HCT116 (cell line): ENCODE results near the gene TMIE. TPM values are rescaled to one million over a fixed set of nuclear protein-coding genes. Genes with fewer than 3 reads are reported as not detected.

Source experiments
- ATAC-seq: fragments of 200-7000 bp; cut with Tn5 transposase; 2 replicates; pipeline ENCODE4 v1.9.1; 2020; ENCODE audit warnings: mild to moderate bottlenecking, moderate library complexity
- BruUV-seq: library from RNA; stranded (reverse); fragments of 400-500 nt; replicated peaks from 2 replicates; lab custom pipeline; 2021; lab: Mats Ljungman, UMichigan
- CTCF ChIA-PET: fragments of 300-600 bp; sonication (Branson Sonifier 250); formaldehyde crosslinking; loops from one replicate; lab custom pipeline; 2021; ENCODE audit warnings: antibody characterized with exemption; lab: Charles Lee
- POLR2A ChIA-PET: fragments of 300-600, 350-600 bp; sonication (Branson Sonifier 250); formaldehyde crosslinking; loops from one replicate; lab custom pipeline; 2021; ENCODE audit warnings: antibody characterized with exemption; lab: Charles Lee
- RAD21 ChIA-PET, 2 experiments: fragments of 300-600 bp; sonication (Branson Sonifier 250); formaldehyde crosslinking; loops; one replicate each; lab custom pipeline; 2023; ENCODE audit warnings: low total read pairs in 2 of 2; ENCODE audit not compliant: uncharacterized antibody in 2 of 2, unreplicated experiment in 2 of 2, low non-redundant PET in 1 of 2; lab: Charles Lee
- DNase-seq: peaks from one replicate; pipeline ENCODE4 v3.0.0-alpha.2; 2010; ENCODE audit warnings: low read depth, low spot score
- H2AFZ ChIP-seq: fragments of 200-600 bp; shearing (Covaris generic), sonication (generic); 2 replicates; pipeline ENCODE4 v1.6.1; 2017; ENCODE audit warnings: low read depth, mixed run types, mixed read lengths, antibody characterized with exemption, low read length; ENCODE audit not compliant: poor library complexity, severe bottlenecking
- H3K27ac ChIP-seq: 2 replicates; pipeline ENCODE4 v1.5.1; 2012; ENCODE audit warnings: low read depth, low read length
- H3K27me3 ChIP-seq: fragments of 200-600 bp; sonication (generic); 2 replicates; pipeline ENCODE4 v1.6.1; 2016; ENCODE audit warnings: mixed run types, low read length, mixed read lengths; ENCODE audit not compliant: insufficient read depth
- H3K36me3 ChIP-seq, 2 experiments: fragments of 200-500 bp in 1 of 2; fragments of 200-600 bp in 1 of 2; sonication (Bioruptor generic) in 1 of 2; sonication (generic) in 1 of 2; 2 replicates each; pipeline versions ENCODE4 v1.5.1 to v1.6.1; 2014 to 2016; ENCODE audit warnings: low read length in 2 of 2, inconsistent platforms in 1 of 2, mixed read lengths in 1 of 2, mixed run types in 1 of 2; ENCODE audit not compliant: insufficient read depth in 2 of 2, control insufficient read depth in 1 of 2
- H3K4me1 ChIP-seq, 2 experiments: fragments of 200-600 bp in 1 of 2; sonication (generic) in 1 of 2; 2 replicates each; pipeline versions ENCODE4 v1.5.1 to v1.6.1; 2012 to 2017; ENCODE audit warnings: low read length in 2 of 2, inconsistent platforms in 1 of 2, mild to moderate bottlenecking in 1 of 2, mixed read lengths in 1 of 2, mixed run types in 1 of 2, moderate library complexity in 1 of 2; ENCODE audit not compliant: insufficient read depth in 2 of 2, control insufficient read depth in 1 of 2
- H3K4me2 ChIP-seq: fragments of 200-600 bp; sonication (generic); 2 replicates; pipeline ENCODE4 v1.6.1; 2017; ENCODE audit warnings: mixed run types, low read length, mixed read lengths
- H3K4me3 ChIP-seq, 2 experiments: fragments of 200-600 bp in 1 of 2; sonication (generic) in 1 of 2; replicated peaks in 1 of 2; 2 replicates each; pipeline ENCODE4 v1.5.1; 2011 to 2016; ENCODE audit warnings: low read length in 2 of 2, control low read depth in 1 of 2, low read depth in 1 of 2, mild to moderate bottlenecking in 1 of 2, mixed read lengths in 1 of 2, mixed run types in 1 of 2
- H3K79me2 ChIP-seq: fragments of 200-600 bp; sonication (generic); 2 replicates; pipeline ENCODE4 v1.6.1; 2017; ENCODE audit warnings: mild to moderate bottlenecking, mixed run types, low read length, moderate library complexity, mixed read lengths; ENCODE audit not compliant: insufficient read depth
- H3K9ac ChIP-seq: fragments of 200-600 bp; sonication (generic); 2 replicates; pipeline ENCODE4 v1.6.1; 2016; ENCODE audit warnings: low read length, mixed read lengths
- H3K9me2 ChIP-seq: fragments of 200-600 bp; sonication (generic), shearing (Covaris generic); 2 replicates; pipeline ENCODE4 v1.6.1; 2017; ENCODE audit warnings: mixed run types, mild to moderate bottlenecking, moderate library complexity; ENCODE audit not compliant: insufficient read depth
- H3K9me3 ChIP-seq, 2 experiments: fragments of 200-500 bp in 1 of 2; fragments of 200-600 bp in 1 of 2; sonication (Bioruptor generic) in 1 of 2; sonication (generic) in 1 of 2; 2 replicates each; pipeline ENCODE4 v1.6.1; 2014 to 2017; ENCODE audit warnings: low read length in 2 of 2, mixed read lengths in 2 of 2, inconsistent platforms in 1 of 2, low read depth in 1 of 2, mild to moderate bottlenecking in 1 of 2, mixed run types in 1 of 2, moderate library complexity in 1 of 2; ENCODE audit not compliant: control insufficient read depth in 1 of 2, insufficient read depth in 1 of 2
- H4K20me1 ChIP-seq: fragments of 200-600 bp; sonication (generic), shearing (Covaris generic); 2 replicates; pipeline ENCODE4 v1.6.1; 2017; ENCODE audit warnings: mixed run types, mild to moderate bottlenecking, moderate library complexity; ENCODE audit not compliant: insufficient read depth
- POLR2AphosphoS5 ChIP-seq: IDR thresholded peaks from 2 replicates; pipeline ENCODE4 v1.6.1; 2011; ENCODE audit warnings: mild to moderate bottlenecking, low read depth, low read length, moderate library complexity
- TCF7L2 ChIP-seq: IDR thresholded peaks from 2 replicates; pipeline ENCODE4 v1.7.0; 2011; ENCODE audit warnings: borderline replicate concordance, inconsistent platforms; ENCODE audit not compliant: insufficient read depth, insufficient read length; ENCODE audit errors: extremely low read depth
- YY1 ChIP-seq: IDR thresholded peaks from 2 replicates; pipeline ENCODE4 v1.6.1; 2011; ENCODE audit warnings: low read length, low read depth, moderate library complexity, mild to moderate bottlenecking; ENCODE audit not compliant: insufficient replicate concordance; ENCODE audit errors: extremely low read depth
- intact Hi-C: fragments of 100-400 bp; cut with micrococcal nuclease; formaldehyde crosslinking; loops from 2 replicates; pipeline ENCODE4 v1.10.0; 2022
- total RNA-seq: library from RNA; stranded (reverse); gene quantifications from one replicate; pipeline ENCODE4 v1.2.1, GENCODE V29; 2021; ENCODE audit not compliant: unreplicated experiment
- TF ChIP-seq, protein P1 (sequence below), 3 experiments: fragments of 200-600 bp in 1 of 3; sonication (generic) in 1 of 3; IDR thresholded peaks in 2 of 3; conservative IDR thresholded peaks in 1 of 3; 2 replicates each; pipeline ENCODE4 v1.5.1; 2012 to 2017; ENCODE audit warnings: low read depth in 2 of 3, low read length in 2 of 3, antibody characterized with exemption in 1 of 3, borderline replicate concordance in 1 of 3, control low read depth in 1 of 3, mild to moderate bottlenecking in 1 of 3, mixed read lengths in 1 of 3, mixed run types in 1 of 3, moderate library complexity in 1 of 3; ENCODE audit not compliant: insufficient read depth in 1 of 3

The TMIE gene
- total RNA-seq, 1 experiment from 2014 or later: 0.74 TPM

DNA sequence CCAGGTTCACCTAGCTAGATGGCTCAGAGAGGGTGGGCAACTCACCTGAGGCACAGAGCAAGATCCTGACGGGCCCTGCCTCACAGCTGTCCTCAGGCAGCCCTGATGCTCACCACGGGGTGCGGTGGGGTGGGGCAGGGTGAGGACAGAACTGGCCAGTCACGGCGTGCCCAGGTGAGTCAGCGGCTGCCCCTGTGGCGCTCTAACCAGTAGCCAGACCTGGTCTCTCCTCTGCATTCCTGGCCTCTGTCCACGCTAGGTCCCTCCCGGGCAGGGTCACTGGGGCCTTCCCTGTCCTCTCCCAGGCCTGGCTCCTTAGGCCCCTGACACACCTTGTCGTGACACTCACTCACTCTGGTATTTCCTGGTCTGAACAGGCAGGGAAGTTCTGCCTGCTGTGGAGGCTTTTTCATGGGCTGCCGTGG is 8.6 kb upstream of the TMIE start:
- Histone ChIP-seq H3K9me2 (no peaks in the 10 kb centered on the region), H3K27ac (peak overlapping the region; percentile 79), H3K36me3 (no peaks in the 10 kb centered on the region), H3K4me2 (peak overlapping the region; percentile 97), H2AFZ (no peak overlapping the region)
- CTCF ChIA-PET: interaction anchor here (1.0 to 1.3 kb wide), 2 partner anchors 17 to 28 kb away, joined by 3 to 4 read pairs; no protein-coding TSS in a partner anchor
- TF ChIP-seq POLR2AphosphoS5 (peak; percentile 72), YY1 (peak; percentile 42), TCF7L2 (peak; percentile 25)
- TF ChIP-seq, protein P1, sequence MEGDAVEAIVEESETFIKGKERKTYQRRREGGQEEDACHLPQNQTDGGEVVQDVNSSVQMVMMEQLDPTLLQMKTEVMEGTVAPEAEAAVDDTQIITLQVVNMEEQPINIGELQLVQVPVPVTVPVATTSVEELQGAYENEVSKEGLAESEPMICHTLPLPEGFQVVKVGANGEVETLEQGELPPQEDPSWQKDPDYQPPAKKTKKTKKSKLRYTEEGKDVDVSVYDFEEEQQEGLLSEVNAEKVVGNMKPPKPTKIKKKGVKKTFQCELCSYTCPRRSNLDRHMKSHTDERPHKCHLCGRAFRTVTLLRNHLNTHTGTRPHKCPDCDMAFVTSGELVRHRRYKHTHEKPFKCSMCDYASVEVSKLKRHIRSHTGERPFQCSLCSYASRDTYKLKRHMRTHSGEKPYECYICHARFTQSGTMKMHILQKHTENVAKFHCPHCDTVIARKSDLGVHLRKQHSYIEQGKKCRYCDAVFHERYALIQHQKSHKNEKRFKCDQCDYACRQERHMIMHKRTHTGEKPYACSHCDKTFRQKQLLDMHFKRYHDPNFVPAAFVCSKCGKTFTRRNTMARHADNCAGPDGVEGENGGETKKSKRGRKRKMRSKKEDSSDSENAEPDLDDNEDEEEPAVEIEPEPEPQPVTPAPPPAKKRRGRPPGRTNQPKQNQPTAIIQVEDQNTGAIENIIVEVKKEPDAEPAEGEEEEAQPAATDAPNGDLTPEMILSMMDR (IDR thresholded peaks at IDR 0.05 in 2 of 3, conservative IDR thresholded peaks at IDR 0.05 in 1 of 3; ENCODE audit: borderline replicate concordance in 1 of 3, insufficient read depth in 1 of 3, low read depth in 2 of 3, low read length in 2 of 3): no peak
- TF ChIP-seq, all 23 proteins: peak for 3
- POLR2A ChIA-PET: no interaction called here
- intact Hi-C loops: no loop called here
- peak; percentile 73 for DNase-seq
- peak; percentile 69 for ATAC-seq
- Histone ChIP-seq H3K79me2 (no peaks in the 10 kb centered on the region), H3K9me3 (no peaks in the 10 kb centered on the region), H3K4me3 (peak overlapping the region; percentile 52 to 67), H3K27me3 (no peaks in the 10 kb centered on the region), H3K4me1 (peaks cover 31 to 68% of the 10 kb centered on the region in 2 experiments), H4K20me1 (no peaks in the 10 kb centered on the region), H3K9ac (peak overlapping the region; percentile 75)
- RAD21 ChIA-PET: interaction anchor here in 1 of 2 experiments (0.5 kb wide), 1 partner anchor 198 kb away, joined by 4 read pairs; no protein-coding TSS in a partner anchor
- no TSS peak for BruUV-seq
